Measurements from ENCODE around the gene SPEF2. TPM values are rescaled to one million over a fixed set of nuclear protein-coding genes. Genes with fewer than 3 reads are reported as not detected.

SPEF2 gene
- total and polyA plus RNA-seq, 10 of the 15 experiments (the other 5 are each of a cell fraction or from before 2014, with no cell fraction given), result 0.03 to 2.0 (median 0.07) TPM; not detected in 3

GRCh38 chr5:35679357-35679756 is 61.7 kb downstream of the SPEF2 start (continued):
- TF ChIP-seq REST (IDR thresholded peaks at IDR 0.05; ENCODE audit: low read depth, low read length), result no peak

GRCh38 chr5:35681911-35682310 is 64.2 kb downstream of the SPEF2 start:
- DNase-seq (ENCODE audit: low read depth, low spot score) (no peak), FAIRE-seq (no peak), ATAC-seq (no peak)
- POLR2A ChIA-PET, result no interaction called here
- Histone ChIP-seq H3K9me3 (replicated peaks; ENCODE audit: control insufficient read depth, insufficient read depth, low read length) (no peaks in the 10 kb centered on the region), H3K9ac (ENCODE audit: control insufficient read depth, insufficient read depth, low read length) (no peak overlapping the region), H3K79me2 (ENCODE audit: control insufficient read depth, insufficient read depth, low read length) (no peaks in the 10 kb centered on the region), H4K20me1 (ENCODE audit: control insufficient read depth, insufficient read depth) (no peaks in the 10 kb centered on the region), H3K27me3 (replicated peaks in 1 of 2; ENCODE audit: control insufficient read depth in 2 of 2, insufficient read depth in 2 of 2, low read length in 1 of 2) (no peaks in the 10 kb centered on the region), H3K4me1 (ENCODE audit: control insufficient read depth, insufficient read depth, low read length) (no peaks in the 10 kb centered on the region), H3K4me2 (ENCODE audit: control insufficient read depth, insufficient read depth) (no peak overlapping the region), H3K36me3 (ENCODE audit: control insufficient read depth in 2 of 2, insufficient read depth in 2 of 2, low read length in 1 of 2) (no peaks in the 10 kb centered on the region), H2AFZ (ENCODE audit: control insufficient read depth, low read depth, low read length) (no peak overlapping the region), H3K4me3 (no peak overlapping the region), H3K27ac (ENCODE audit: control insufficient read depth, insufficient read depth) (no peak overlapping the region)
- CTCF ChIA-PET, result no interaction called here
- TF ChIP-seq TCF3 (IDR thresholded peaks at IDR 0.05; ENCODE audit: borderline replicate concordance, insufficient read depth, low read depth, low read length) (no peak), FOXM1 (IDR thresholded peaks at IDR 0.05; ENCODE audit: low read depth, low read length) (no peak), FOS (IDR thresholded peaks at IDR 0.05; ENCODE audit: borderline replicate concordance, extremely low read depth, insufficient read length) (no peak), MXI1 (IDR thresholded peaks at IDR 0.05; ENCODE audit: low read depth, low read length) (no peak), ATF7 (IDR thresholded peaks at IDR 0.05; ENCODE audit: low read depth) (no peak), USF1 (IDR thresholded peaks at IDR 0.05; ENCODE audit: borderline replicate concordance, extremely low read length, insufficient read depth, low read depth, low read length) (no peak), POLR2AphosphoS5 (IDR thresholded peaks at IDR 0.05; ENCODE audit: low read length) (no peak), RCOR1 (conservative IDR thresholded peaks at IDR 0.05; ENCODE audit: low read depth, low read length) (no peak)
- no TSS peak for BruUV-seq (replicated peaks)
- SMC1A ChIA-PET (ENCODE audit: uncharacterized antibody, unreplicated experiment), result no interaction called here
- in situ Hi-C loops (cut with MboI), result no loop called here
- intact Hi-C loops (cut with micrococcal nuclease; ENCODE audit: unreplicated experiment), result no loop called here
- RAD21 ChIA-PET (ENCODE audit: unreplicated experiment), result no interaction called here
- WGBS (ENCODE audit: insufficient coverage, insufficient replicate concordance, low lambda C conversion rate, missing lambda C conversion rate), result 5% methylated on average over 1 of the region's 1 CpG
